Astrocyte (in vitro differentiated cells and primary cell): ENCODE measurements around the gene OVOL1.

ENCODE experiments used
- CTCF ChIP-seq: IDR thresholded peaks from 2 replicates; pipeline ENCODE4 v1.5.1; 2011; ENCODE audit warnings: low read depth, mild to moderate bottlenecking, inconsistent platforms, low read length, moderate library complexity; ENCODE audit not compliant: insufficient read depth
- EZH2 ChIP-seq: IDR thresholded peaks from 2 replicates; pipeline ENCODE4 v1.6.1; 2012; ENCODE audit warnings: mild to moderate bottlenecking, low read length, inconsistent platforms; ENCODE audit not compliant: insufficient read depth

GRCh38 chr11:65781962-65782815 is 4.7 kb upstream of the OVOL1 start:
- no peak for TF ChIP-seq CTCF
- TF ChIP-seq EZH2, result no peak
